Measurements from ENCODE around the gene PRAC2.

PRAC2 gene

DNA sequence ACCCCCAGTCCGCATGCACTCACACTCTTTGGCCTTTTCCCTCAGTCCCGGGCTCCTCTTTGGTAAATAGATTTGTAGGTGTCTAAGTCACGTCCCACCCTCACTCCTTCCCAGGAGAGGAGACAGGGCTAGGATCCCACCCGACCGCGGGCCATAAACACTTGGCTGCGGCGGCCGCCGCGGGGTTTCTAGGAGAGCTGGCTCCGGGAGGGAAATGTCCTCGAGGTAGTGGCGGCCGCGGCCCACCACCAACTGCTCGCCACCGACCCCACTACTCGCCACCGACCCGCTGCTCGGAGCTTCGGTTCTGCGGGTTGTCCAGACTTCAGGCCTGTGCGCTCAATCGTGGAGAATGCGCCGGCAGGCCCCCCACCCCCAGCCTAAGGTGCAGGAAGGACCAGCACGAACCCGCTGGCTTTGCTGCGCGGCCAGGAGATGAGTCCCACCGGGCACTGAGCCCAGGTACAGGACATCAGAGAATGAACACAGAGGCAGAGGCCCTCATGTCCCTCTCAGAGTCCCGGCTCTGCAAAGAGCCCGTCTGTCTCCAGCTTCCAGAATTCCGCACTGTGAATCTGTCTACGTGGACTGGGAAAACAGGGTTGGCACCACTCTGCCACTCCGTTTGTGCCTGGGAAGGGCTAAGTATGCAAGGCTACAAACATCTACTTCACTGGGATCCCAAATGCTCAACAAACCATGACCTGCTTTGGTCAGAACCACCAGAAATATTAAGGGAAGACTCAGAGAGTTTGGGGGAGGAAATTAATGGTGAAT lies 2.5 kb downstream of the PRAC2 start:
- FAIRE-seq (no peak), DNase-seq (ENCODE audit: insufficient read length, low spot score) (no peak)
- TF ChIP-seq PAX5 (IDR thresholded peaks at IDR 0.05; ENCODE audit: insufficient read depth, low read length, severe bottlenecking) (no peak), POU2F2 (IDR thresholded peaks at IDR 0.05; ENCODE audit: low read depth, low read length) (no peak), POLR2A (IDR thresholded peaks at IDR 0.05; ENCODE audit: low read depth, low read length) (no peak), TAF1 (IDR thresholded peaks at IDR 0.05; ENCODE audit: low read depth, low read length) (no peak)

DNA sequence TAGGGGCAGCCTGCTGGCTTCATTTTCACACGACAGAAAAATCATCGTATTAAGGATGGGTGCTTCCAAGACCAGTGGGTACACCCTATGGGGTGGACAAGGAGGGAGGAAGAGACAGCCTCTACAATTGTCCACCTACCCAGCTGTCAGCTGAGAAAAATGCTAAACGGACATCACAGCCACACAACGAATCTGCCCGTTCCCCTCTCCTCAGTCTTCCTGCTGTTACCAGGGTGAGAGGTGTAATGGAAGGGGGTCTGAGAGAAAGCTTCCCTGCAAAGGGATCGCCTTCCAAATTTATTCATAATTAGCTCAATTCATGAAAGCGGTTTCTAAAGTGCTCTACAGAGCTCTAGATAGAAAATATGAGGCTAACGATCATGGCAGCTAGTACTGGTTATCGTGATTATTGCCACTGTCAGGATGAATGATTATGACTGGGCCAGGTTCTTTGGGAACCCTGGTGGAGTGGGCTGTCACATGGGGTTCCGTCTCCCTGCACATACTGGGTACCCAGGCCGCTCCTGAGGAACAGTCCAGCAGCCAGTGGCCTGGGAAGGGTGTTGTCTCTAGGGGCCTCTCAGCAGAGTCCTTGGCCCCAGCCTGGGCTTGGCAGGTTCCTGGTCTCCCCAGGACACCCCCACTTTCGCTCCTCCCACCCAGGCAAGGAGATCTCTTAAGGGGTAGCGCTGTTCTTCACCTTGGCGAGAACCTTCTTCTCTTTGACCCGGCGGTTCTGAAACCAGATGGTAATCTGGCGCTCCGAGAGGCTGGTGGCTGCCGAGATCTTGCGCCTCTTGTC lies 3.3 kb downstream of the PRAC2 start:
- TF ChIP-seq POU2F2 (IDR thresholded peaks at IDR 0.05; ENCODE audit: low read depth, low read length) (no peak), POLR2A (IDR thresholded peaks at IDR 0.05; ENCODE audit: low read depth, low read length) (no peak), SPI1 (IDR thresholded peaks at IDR 0.05; ENCODE audit: low read depth, low read length) (no peak), POLR2AphosphoS5 (IDR thresholded peaks at IDR 0.05; ENCODE audit: low read depth, low read length) (no peak)
- DNase-seq (ENCODE audit: insufficient read length, low spot score): no peak
- no peak for FAIRE-seq

DNA sequence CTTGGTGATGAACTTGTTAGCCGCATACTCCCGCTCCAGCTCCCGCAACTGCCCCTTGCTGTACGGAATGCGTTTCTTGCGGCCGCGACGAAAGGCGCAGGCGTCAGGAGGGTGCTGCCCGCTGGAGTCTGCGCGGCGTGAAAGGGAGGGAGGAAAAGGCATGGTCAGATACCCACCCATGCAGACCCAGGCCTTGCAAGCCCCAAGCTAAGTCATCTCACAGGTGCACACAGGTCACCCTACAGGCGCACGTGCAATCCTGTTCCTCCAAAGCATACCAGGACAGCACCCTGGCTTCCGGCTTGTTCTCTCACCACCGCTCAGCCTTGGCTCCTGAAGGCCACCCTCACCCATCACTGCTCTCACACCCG lies 3.9 kb downstream of the PRAC2 start:
- TF ChIP-seq POLR2AphosphoS5 (IDR thresholded peaks at IDR 0.05; ENCODE audit: low read depth, low read length): no peak
- FAIRE-seq (no peak), DNase-seq (ENCODE audit: insufficient read length, low spot score) (no peak)

DNA sequence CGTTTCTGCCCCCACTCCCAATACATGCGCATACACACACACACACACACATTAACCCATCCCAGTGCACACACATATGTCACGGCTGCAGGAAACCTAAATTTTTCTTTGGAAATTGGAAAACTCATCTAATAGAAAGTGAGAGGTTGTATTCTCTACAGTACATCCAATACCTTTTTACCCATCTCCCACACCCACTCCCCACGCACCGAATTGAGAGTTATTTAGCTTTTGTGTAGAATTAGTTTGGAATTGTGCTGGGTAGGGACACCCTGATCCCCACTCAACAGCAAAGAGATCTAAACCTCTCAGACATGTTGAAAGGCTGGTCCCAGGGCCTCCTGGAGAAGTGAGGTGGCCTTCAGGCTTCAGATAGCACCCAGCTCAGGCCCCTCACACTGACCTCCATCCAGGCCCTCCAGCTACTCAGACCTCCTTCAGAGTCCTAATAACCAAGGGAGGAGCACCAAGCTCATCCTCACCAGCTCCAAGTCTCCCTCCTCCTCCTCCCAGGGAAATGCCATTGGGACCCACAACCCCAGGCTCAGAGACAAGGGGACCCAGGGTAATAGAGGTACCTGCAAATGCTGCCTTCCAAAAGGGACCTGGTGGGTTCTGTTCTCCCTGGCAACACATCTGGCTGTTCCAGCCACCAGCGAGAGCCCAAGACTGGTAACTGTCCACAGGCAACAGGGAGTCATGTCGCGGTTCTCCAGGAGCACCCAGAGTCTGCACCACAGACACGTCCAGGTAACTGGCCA lies 4.6 kb downstream of the PRAC2 start:
- no peak for TF ChIP-seq POLR2AphosphoS5 (IDR thresholded peaks at IDR 0.05; ENCODE audit: low read depth, low read length)
- TF ChIP-seq PAX5 (IDR thresholded peaks at IDR 0.05; ENCODE audit: insufficient read depth, low read length, severe bottlenecking): no peak
- no peak for TF ChIP-seq TAF1 (IDR thresholded peaks at IDR 0.05; ENCODE audit: low read depth, low read length)
- TF ChIP-seq SPI1 (IDR thresholded peaks at IDR 0.05; ENCODE audit: low read depth, low read length): no peak
- TF ChIP-seq POLR2A (IDR thresholded peaks at IDR 0.05; ENCODE audit: low read depth, low read length): no peak
- FAIRE-seq (no peak), DNase-seq (ENCODE audit: insufficient read length, low spot score) (no peak)

DNA sequence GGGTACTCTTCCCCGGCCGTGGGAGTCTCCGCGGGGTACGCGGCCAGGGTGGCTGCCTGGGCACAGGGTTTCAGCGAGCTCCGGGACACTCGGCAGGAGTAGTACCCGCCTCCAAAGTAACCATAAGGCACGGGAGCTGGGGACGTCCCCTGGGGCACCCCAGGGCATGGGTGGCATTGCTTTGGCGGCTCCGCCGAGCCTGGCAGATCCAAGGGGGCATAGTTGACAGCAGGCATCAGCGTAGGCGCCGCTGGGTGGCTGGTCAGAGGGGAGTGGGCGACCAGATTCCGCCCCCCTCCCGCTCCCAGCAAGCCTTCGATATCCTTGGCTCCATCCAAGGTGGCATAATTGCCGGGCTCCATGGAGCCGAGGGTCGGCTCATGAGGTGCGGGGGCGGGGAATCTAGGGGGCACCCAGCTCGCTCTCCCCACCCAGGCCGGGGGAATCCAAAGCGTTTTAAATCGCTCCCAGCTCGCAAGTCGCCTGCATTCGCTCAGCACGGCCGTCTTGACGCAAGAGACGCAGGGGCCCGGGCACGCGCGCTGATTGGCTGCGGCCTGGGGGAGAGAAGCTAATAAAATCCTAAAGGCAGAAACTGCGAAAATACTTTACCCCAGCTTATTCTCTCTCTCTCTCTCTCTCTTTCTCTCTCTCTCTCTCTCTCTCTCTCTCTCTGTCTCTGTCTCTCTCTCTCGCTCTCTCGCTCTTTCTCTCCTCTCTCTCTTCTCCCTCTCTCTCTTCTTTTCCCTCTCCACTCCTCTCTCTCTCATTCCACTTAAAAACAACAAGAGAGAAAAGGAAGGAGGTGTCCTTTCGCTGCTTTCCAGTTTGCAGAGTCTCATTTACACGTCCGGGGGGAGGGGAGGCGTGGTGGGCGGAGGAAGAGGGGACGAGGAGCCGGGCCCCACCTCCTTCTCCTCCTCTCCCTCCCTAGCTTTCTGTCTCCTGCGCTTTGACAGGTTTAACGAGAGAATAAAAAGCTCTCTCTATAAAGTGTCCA lies 5.5 kb downstream of the PRAC2 start, which contains the start of gene HOXB13:
Gene HOXB13 (minus strand): TSS at position 519 of the 1,000 bp plus-strand sequence. CDS start 157 bp downstream, at position 362.
- no peak for FAIRE-seq
- DNase-seq (ENCODE audit: insufficient read length, low spot score): no peak

DNA sequence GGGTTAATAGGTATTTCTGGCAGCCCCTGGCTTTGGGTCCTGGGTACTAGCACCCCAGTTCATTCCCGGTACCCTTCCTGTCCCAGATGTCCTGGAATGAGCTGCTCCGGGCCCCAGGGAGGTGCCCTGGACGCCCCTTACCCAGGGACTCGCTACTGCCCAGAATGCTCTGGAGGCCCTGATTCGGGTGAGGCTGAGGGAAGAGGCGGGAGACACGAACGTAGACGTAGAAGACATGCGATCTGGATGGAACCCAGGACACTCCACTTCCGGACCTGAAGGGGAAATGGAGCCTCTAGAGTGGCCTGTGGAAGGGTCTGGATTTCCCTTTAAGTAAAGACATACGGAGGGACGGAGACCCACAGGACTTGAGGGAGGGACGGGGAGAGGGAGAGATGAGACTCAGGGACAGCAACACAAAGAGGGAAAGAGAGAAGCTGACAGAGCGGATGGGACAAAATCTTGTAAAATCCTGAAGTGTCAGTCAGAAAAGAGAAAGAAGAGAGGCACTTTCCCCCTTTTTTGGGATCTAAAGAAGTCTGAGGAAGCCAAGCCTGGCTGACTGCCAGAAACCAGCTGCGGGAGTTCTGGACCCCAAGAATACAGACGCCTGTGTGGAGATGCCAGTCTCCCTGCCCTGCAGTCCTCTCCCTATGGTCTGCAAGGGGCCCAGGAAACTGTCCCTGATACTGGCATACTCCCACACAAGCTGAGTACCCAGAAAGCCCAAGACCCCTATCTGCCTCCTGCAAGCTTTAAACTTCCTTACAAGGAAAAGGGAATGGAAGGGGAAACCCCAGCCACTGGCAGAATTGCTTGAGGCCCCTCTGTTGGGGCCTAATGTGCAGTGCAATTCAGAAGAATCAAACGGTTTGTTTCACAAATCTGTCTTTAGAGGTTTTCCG lies 6.6 kb downstream of the PRAC2 start:
- no peak for FAIRE-seq
- DNase-seq (ENCODE audit: insufficient read length, low spot score): no peak
- TF ChIP-seq TAF1 (IDR thresholded peaks at IDR 0.05; ENCODE audit: low read depth, low read length): no peak
- no peak for TF ChIP-seq POLR2A (IDR thresholded peaks at IDR 0.05; ENCODE audit: low read depth, low read length)
- TF ChIP-seq POLR2AphosphoS5 (IDR thresholded peaks at IDR 0.05; ENCODE audit: low read depth, low read length): no peak
- TF ChIP-seq PAX5 (IDR thresholded peaks at IDR 0.05; ENCODE audit: insufficient read depth, low read length, severe bottlenecking): no peak
- no peak for TF ChIP-seq SPI1 (IDR thresholded peaks at IDR 0.05; ENCODE audit: low read depth, low read length)
- TF ChIP-seq POU2F2 (IDR thresholded peaks at IDR 0.05; ENCODE audit: low read depth, low read length): no peak

More for the DNA sequence above, 5.5 kb downstream of the PRAC2 start, which contains the start of gene HOXB13:
- TF ChIP-seq TAF1 (IDR thresholded peaks at IDR 0.05; ENCODE audit: low read depth, low read length) (no peak), POU2F2 (IDR thresholded peaks at IDR 0.05; ENCODE audit: low read depth, low read length) (no peak), POLR2AphosphoS5 (IDR thresholded peaks at IDR 0.05; ENCODE audit: low read depth, low read length) (no peak), SPI1 (IDR thresholded peaks at IDR 0.05; ENCODE audit: low read depth, low read length) (no peak), PAX5 (IDR thresholded peaks at IDR 0.05; ENCODE audit: insufficient read depth, low read length, severe bottlenecking) (no peak), POLR2A (IDR thresholded peaks at IDR 0.05; ENCODE audit: low read depth, low read length) (no peak)

DNA sequence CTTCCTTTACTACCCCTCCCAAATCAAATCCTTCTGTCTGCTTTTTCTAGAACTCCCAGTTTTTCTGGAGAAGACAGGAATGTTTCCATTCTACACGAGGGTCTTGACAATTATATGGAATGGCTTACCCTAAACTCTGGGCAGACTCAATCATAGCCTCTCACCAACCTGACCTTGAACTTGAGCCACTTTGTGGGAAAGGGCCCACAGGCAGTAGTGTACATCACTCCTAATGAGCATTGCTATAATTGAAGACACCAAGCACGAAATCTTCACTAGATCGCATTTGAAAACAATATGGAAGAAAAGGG lies 7.2 kb downstream of the PRAC2 start:
- FAIRE-seq (no peak), DNase-seq (ENCODE audit: insufficient read length, low spot score) (no peak)
- TF ChIP-seq POLR2A (IDR thresholded peaks at IDR 0.05; ENCODE audit: low read depth, low read length) (no peak), POLR2AphosphoS5 (IDR thresholded peaks at IDR 0.05; ENCODE audit: low read depth, low read length) (no peak), POU2F2 (IDR thresholded peaks at IDR 0.05; ENCODE audit: low read depth, low read length) (no peak), PAX5 (IDR thresholded peaks at IDR 0.05; ENCODE audit: insufficient read depth, low read length, severe bottlenecking) (no peak), SPI1 (IDR thresholded peaks at IDR 0.05; ENCODE audit: low read depth, low read length) (no peak), TAF1 (IDR thresholded peaks at IDR 0.05; ENCODE audit: low read depth, low read length) (no peak)

DNA sequence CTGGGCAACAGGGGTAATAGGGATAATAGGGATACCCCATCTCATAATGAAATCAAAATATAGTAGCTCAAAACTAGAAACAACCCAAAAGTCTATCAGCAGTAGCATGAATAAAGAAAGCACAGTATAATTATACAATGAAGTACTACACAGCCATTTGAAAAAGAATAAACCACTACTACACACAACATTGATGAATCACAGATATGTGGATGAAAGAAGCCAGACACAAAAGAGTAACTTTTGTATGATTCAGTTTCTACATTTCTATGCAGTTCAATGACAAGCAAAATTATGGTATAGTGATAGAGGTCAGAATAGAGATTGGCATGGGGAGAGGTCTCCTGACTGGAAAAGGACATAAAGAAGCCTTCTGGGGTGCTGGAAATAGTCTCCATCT lies 8.4 kb downstream of the PRAC2 start:
- FAIRE-seq (no peak), DNase-seq (ENCODE audit: insufficient read length, low spot score) (no peak)
- TF ChIP-seq SPI1 (IDR thresholded peaks at IDR 0.05; ENCODE audit: low read depth, low read length): no peak

Measured in GM12891 (cell line).